ENCODE measurements around the gene IL3.

The IL3 gene

DNA sequence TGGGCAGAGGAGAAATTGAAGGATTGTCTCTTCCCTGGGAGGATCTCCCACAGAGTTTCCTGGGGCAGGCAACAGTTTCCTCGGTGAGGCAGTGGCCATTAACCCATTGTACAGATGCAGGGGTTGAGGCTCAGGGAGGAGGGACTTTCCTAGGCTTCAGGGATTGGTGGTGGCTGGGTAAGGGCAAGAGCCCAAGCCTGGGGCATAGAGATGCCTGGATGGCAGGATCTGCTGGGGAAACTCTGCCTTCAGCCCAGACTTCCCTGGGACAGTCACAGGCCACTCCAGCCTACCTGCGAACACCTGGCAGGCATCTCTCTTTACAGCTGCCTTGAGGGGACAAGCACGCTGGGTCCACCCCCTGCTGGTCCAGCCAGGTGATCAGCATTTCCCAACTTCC lies 9.5 kb downstream of the IL3 start:
- H3K4me3 ChIP-seq (ENCODE audit: low read depth, low read length) = no peak overlapping the region
- in situ Hi-C loops (cut with HindIII; ENCODE audit: low pct_ligation_motif_present, low sequenced_read_pairs) = no loop called here
- H3K27me3 ChIP-seq (replicated peaks) = no peaks in the 10 kb centered on the region

DNA sequence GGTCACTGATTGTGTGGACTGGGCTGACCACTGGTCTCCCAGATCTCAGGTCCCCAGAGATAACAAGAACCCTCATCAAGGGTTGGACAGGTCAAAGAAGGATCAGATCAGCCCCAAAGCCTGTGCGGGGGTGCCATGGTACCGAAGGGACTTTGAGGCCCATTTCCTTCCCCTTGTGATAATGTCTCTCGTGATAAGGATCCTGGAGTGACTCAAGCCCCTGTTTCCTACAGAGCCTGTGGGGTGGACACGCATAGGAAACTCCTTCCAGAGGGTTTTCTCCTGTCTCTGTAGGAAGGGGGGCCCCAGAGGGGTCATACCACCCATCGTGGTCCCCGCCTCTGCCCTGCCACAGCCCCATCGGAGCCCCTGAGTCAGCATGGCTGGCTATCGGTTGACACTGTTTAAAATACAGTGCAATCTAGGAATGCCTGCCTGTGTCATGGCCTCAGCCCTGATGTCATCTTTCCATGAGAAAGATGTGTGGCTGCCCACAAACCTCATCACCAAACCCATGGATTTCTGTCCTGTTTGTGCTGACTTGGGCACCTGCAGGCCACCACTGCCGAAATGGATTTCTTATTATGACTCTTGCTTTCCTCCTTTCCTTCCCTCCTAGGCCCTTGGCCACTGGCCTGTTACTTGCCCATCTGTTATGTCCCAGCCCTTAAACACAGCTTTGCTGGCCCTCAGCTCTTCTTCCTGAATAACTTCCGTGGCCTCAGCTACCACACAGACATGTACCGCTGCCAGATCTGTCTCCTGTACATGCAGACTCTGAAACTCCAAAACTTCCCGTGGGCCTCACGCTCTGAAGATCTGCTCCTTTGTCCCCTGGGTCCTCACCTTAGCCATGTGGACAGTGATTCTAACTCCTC lies 10.2 kb downstream of the IL3 start:
- DNase-seq = peak; percentile 41
- TF ChIP-seq, protein P1, sequence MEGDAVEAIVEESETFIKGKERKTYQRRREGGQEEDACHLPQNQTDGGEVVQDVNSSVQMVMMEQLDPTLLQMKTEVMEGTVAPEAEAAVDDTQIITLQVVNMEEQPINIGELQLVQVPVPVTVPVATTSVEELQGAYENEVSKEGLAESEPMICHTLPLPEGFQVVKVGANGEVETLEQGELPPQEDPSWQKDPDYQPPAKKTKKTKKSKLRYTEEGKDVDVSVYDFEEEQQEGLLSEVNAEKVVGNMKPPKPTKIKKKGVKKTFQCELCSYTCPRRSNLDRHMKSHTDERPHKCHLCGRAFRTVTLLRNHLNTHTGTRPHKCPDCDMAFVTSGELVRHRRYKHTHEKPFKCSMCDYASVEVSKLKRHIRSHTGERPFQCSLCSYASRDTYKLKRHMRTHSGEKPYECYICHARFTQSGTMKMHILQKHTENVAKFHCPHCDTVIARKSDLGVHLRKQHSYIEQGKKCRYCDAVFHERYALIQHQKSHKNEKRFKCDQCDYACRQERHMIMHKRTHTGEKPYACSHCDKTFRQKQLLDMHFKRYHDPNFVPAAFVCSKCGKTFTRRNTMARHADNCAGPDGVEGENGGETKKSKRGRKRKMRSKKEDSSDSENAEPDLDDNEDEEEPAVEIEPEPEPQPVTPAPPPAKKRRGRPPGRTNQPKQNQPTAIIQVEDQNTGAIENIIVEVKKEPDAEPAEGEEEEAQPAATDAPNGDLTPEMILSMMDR (IDR thresholded peaks at IDR 0.05; ENCODE audit: low read depth, low read length, missing control alignments) = no peak
- Histone ChIP-seq H3K4me3 (ENCODE audit: low read depth, low read length) (no peak overlapping the region), H3K27me3 (replicated peaks) (no peaks in the 10 kb centered on the region), H3K27ac (no peak overlapping the region), H3K36me3 (replicated peaks) (no peaks in the 10 kb centered on the region)
- in situ Hi-C loops (cut with HindIII; ENCODE audit: low pct_ligation_motif_present, low sequenced_read_pairs) = no loop called here

More for the DNA sequence above, 9.5 kb downstream of the IL3 start:
- no peaks in the 10 kb centered on the region for H3K36me3 ChIP-seq (replicated peaks)
- DNase-seq = no peak
- H3K27ac ChIP-seq = no peak overlapping the region
- TF ChIP-seq, protein P1 (IDR thresholded peaks at IDR 0.05; ENCODE audit: low read depth, low read length, missing control alignments) = no peak

DNA sequence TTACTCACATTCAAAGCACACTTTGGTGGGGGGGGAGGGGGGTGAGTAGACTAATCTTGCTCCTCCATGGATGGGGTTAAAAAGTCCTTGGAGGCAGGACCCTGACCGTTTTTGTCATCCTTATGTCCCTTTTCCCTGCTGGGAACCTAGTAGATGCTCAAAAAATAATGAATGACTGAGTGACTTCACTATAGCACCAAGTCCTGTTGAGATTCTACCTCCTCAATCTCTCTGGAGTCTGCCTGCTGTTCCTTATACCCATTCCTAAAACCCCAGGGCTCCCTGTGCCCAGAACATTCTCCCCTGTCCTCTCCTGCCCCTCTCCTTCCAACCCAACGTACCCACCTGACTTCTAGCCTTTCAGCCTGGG lies 10.9 kb downstream of the IL3 start:
- no peak for DNase-seq

DNA sequence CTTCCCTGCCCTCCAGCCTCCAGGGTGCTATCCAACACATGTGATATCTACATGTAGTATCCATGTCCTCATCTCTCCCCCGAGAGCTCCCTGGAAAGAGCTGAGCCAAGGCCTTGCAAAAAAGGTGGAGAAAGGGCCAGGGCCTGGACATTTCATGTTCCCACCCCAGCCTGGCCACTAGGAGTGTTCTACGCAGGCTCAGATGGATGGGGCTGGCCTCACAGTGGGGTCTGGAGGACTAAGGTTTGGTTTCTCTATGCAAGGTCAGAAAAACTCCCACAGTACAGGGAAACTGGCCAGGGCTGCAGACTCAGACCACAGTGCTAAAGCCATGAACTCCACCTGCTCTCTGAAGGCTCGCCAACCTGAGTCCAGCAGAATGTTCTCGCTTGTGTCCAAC lies 11.6 kb downstream of the IL3 start:
- no peak overlapping the region for H3K4me3 ChIP-seq (ENCODE audit: low read depth, low read length)
- H3K36me3 ChIP-seq (replicated peaks) = no peaks in the 10 kb centered on the region
- H3K27ac ChIP-seq = no peak overlapping the region
- H3K27me3 ChIP-seq (replicated peaks) = no peaks in the 10 kb centered on the region
- no peak for DNase-seq
- TF ChIP-seq, protein P1 (IDR thresholded peaks at IDR 0.05; ENCODE audit: low read depth, low read length, missing control alignments) = peak; percentile 16
- in situ Hi-C loops (cut with HindIII; ENCODE audit: low pct_ligation_motif_present, low sequenced_read_pairs) = no loop called here

More for the DNA sequence above, 10.9 kb downstream of the IL3 start:
- Histone ChIP-seq H3K27ac (no peak overlapping the region), H3K27me3 (replicated peaks) (no peaks in the 10 kb centered on the region), H3K4me3 (ENCODE audit: low read depth, low read length) (no peak overlapping the region), H3K36me3 (replicated peaks) (no peaks in the 10 kb centered on the region)
- TF ChIP-seq, protein P1 (IDR thresholded peaks at IDR 0.05; ENCODE audit: low read depth, low read length, missing control alignments) = no peak
- in situ Hi-C loops (cut with HindIII; ENCODE audit: low pct_ligation_motif_present, low sequenced_read_pairs) = no loop called here

DNA sequence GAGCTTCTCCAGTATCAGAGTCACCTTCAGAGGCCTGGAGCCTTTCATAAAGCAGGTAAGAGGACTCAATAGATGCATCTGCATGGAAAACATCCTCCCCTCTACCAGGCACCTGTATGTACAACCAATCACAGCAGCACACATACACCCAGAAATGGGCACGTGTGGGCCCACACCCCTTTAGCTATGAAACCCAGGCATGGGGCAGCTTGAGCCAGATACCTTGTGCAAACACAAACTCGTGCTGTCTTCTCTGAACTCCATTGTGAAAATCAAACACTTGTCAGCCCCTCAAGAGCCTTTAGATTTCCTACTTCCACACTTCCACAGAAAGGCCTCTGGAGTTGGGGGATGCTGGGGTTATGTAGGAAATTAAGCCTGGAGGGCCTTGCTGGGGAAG lies 12.1 kb downstream of the IL3 start:
- in situ Hi-C loops (cut with HindIII; ENCODE audit: low pct_ligation_motif_present, low sequenced_read_pairs) = no loop called here

More for the DNA sequence above, 12.1 kb downstream of the IL3 start:
- no peak for DNase-seq
- Histone ChIP-seq H3K36me3 (replicated peaks) (no peaks in the 10 kb centered on the region), H3K4me3 (ENCODE audit: low read depth, low read length) (no peak overlapping the region), H3K27ac (no peak overlapping the region), H3K27me3 (replicated peaks) (no peaks in the 10 kb centered on the region)
- TF ChIP-seq, protein P1 (IDR thresholded peaks at IDR 0.05; ENCODE audit: low read depth, low read length, missing control alignments) = no peak
